ENCODE results near the gene ABCC12. TPM values are rescaled to one million over a fixed set of nuclear protein-coding genes. Genes with fewer than 3 reads are reported as not detected.
A peak's percentile ranks its signal among the peaks of the same experiment; 100 is the strongest.

ABCC12 gene
- polyA plus RNA-seq, 1 donor (not counting 4 experiments of a cell fraction or from before 2014, with no cell fraction given), result not detected

GRCh38 chr16:48123104-48123788 is 32.5 kb downstream of the ABCC12 start:
- Histone ChIP-seq H3K27ac (ENCODE audit: control insufficient read depth, insufficient read depth, low read length) (peak overlapping the region; percentile 55), H3K9me3 (ENCODE audit: control insufficient read depth, low read depth, low read length) (no peaks in the 10 kb centered on the region), H2AFZ (ENCODE audit: control insufficient read depth, low read length) (no peak overlapping the region), H3K27me3 (ENCODE audit: control insufficient read depth, extremely low read depth, insufficient read depth, low read length) (no peaks in the 10 kb centered on the region), H3K4me1 (ENCODE audit: control insufficient read depth, extremely low read depth, insufficient read depth, low read length) (peaks cover 25% of the 10 kb centered on the region), H3K9me1 (ENCODE audit: control insufficient read depth, extremely low read depth, insufficient read depth, low read length) (no peaks in the 10 kb centered on the region), H3K79me2 (ENCODE audit: control insufficient read depth, insufficient read depth, low read length) (no peaks in the 10 kb centered on the region), H4K20me1 (ENCODE audit: control insufficient read depth, extremely low read depth, insufficient read depth, low read length) (no peaks in the 10 kb centered on the region), H3K4me2 (ENCODE audit: control insufficient read depth, extremely low read depth, insufficient read depth, low read depth, low read length) (peak overlapping the region; percentile 54), H3K36me3 (ENCODE audit: control insufficient read depth in 2 of 2, extremely low read depth in 1 of 2, insufficient read depth in 2 of 2, low read length in 2 of 2) (no peaks in the 10 kb centered on the region), H3K4me3 (ENCODE audit: control insufficient read depth in 2 of 3, extremely low read depth in 1 of 3, insufficient read depth in 2 of 3, low read depth in 1 of 3, low read length in 3 of 3) (no peak overlapping the region), H3K9ac (ENCODE audit: control insufficient read depth, extremely low read depth, insufficient read depth, low read length) (no peak overlapping the region)
- TF ChIP-seq CTCF (optimal IDR thresholded peaks at IDR 0.05 in 1 of 3, IDR thresholded peaks at IDR 0.05 in 1 of 3, conservative IDR thresholded peaks at IDR 0.05 in 1 of 3; ENCODE audit: extremely low read depth in 1 of 3, insufficient read depth in 2 of 3, low read length in 3 of 3) (no peak), EZH2 (IDR thresholded peaks at IDR 0.05; ENCODE audit: low read length) (no peak)
- FAIRE-seq (peak; percentile 97), DNase-seq (ENCODE audit: low read depth, low spot score) (peak; percentile 94)
- dilution Hi-C loops (cut with MboI; ENCODE audit: extremely low pct_ligation_motif_present, low sequenced_read_pairs), result no loop called here

- H3K36me3 ChIP-seq (ENCODE audit: control insufficient read depth in 2 of 2, extremely low read depth in 1 of 2, insufficient read depth in 2 of 2, low read length in 2 of 2), result no peaks in the 10 kb centered on the region
- H3K4me1 ChIP-seq (ENCODE audit: control insufficient read depth, extremely low read depth, insufficient read depth, low read length), result peaks cover 17% of the 10 kb centered on the region
- H3K27me3 ChIP-seq (ENCODE audit: control insufficient read depth, extremely low read depth, insufficient read depth, low read length), result no peaks in the 10 kb centered on the region
- dilution Hi-C loops (cut with MboI; ENCODE audit: extremely low pct_ligation_motif_present, low sequenced_read_pairs), result no loop called here
- peak; percentile 23 for FAIRE-seq
- no peak overlapping the region for H3K4me2 ChIP-seq (ENCODE audit: control insufficient read depth, extremely low read depth, insufficient read depth, low read depth, low read length)
- H3K9me3 ChIP-seq (ENCODE audit: control insufficient read depth, low read depth, low read length), result no peaks in the 10 kb centered on the region
- H3K4me3 ChIP-seq (ENCODE audit: control insufficient read depth in 2 of 3, extremely low read depth in 1 of 3, insufficient read depth in 2 of 3, low read depth in 1 of 3, low read length in 3 of 3), result no peak overlapping the region
- H4K20me1 ChIP-seq (ENCODE audit: control insufficient read depth, extremely low read depth, insufficient read depth, low read length), result no peaks in the 10 kb centered on the region
- no peak overlapping the region for H3K9ac ChIP-seq (ENCODE audit: control insufficient read depth, extremely low read depth, insufficient read depth, low read length)
- no peaks in the 10 kb centered on the region for H3K79me2 ChIP-seq (ENCODE audit: control insufficient read depth, insufficient read depth, low read length)
- no peaks in the 10 kb centered on the region for H3K9me1 ChIP-seq (ENCODE audit: control insufficient read depth, extremely low read depth, insufficient read depth, low read length)
- no peak overlapping the region for H3K27ac ChIP-seq (ENCODE audit: control insufficient read depth, insufficient read depth, low read length)
- DNase-seq (ENCODE audit: low read depth, low spot score), result no peak
- no peak overlapping the region for H2AFZ ChIP-seq (ENCODE audit: control insufficient read depth, low read length)
- TF ChIP-seq EZH2 (IDR thresholded peaks at IDR 0.05; ENCODE audit: low read length) (no peak), CTCF (optimal IDR thresholded peaks at IDR 0.05 in 1 of 3, IDR thresholded peaks at IDR 0.05 in 1 of 3, conservative IDR thresholded peaks at IDR 0.05 in 1 of 3; ENCODE audit: extremely low read depth in 1 of 3, insufficient read depth in 2 of 3, low read length in 3 of 3) (no peak)
Observed at GRCh38 chr16:48121276-48121675, 34.5 kb downstream of the ABCC12 start.
